Adipocyte (in vitro differentiated cells): Measurements from ENCODE around the gene RTP3.

Experiments used
- DNase-seq: peaks from one replicate; pipeline ENCODE4 v3.0.0-alpha.2; 2015; ENCODE audit warnings: low read depth
- H3K27me3 ChIP-seq: replicated peaks from 2 replicates; pipeline ENCODE4 v1.7.0; 2013; ENCODE audit warnings: mild to moderate bottlenecking, low read length, moderate library complexity; ENCODE audit not compliant: control insufficient read depth, insufficient read depth
- H3K36me3 ChIP-seq: 2 replicates; pipeline ENCODE4 v1.7.0; 2013; ENCODE audit warnings: low read length, mild to moderate bottlenecking, moderate library complexity; ENCODE audit not compliant: control insufficient read depth, insufficient read depth, severe bottlenecking
- H3K4me1 ChIP-seq: 2 replicates; pipeline ENCODE4 v1.7.0; 2013; ENCODE audit warnings: mild to moderate bottlenecking, low read length, moderate library complexity; ENCODE audit not compliant: control insufficient read depth, insufficient read depth
- H3K4me3 ChIP-seq: 2 replicates; pipeline ENCODE4 v1.7.0; 2013; ENCODE audit warnings: mild to moderate bottlenecking, low read length, moderate library complexity
- H3K9ac ChIP-seq: 2 replicates; pipeline ENCODE4 v1.7.0; 2013; ENCODE audit warnings: mild to moderate bottlenecking, low read length, moderate library complexity
- H3K9me3 ChIP-seq: 2 replicates; pipeline ENCODE4 v1.7.0; 2013; ENCODE audit warnings: mild to moderate bottlenecking, low read length, moderate library complexity; ENCODE audit not compliant: control insufficient read depth

The RTP3 gene

DNA sequence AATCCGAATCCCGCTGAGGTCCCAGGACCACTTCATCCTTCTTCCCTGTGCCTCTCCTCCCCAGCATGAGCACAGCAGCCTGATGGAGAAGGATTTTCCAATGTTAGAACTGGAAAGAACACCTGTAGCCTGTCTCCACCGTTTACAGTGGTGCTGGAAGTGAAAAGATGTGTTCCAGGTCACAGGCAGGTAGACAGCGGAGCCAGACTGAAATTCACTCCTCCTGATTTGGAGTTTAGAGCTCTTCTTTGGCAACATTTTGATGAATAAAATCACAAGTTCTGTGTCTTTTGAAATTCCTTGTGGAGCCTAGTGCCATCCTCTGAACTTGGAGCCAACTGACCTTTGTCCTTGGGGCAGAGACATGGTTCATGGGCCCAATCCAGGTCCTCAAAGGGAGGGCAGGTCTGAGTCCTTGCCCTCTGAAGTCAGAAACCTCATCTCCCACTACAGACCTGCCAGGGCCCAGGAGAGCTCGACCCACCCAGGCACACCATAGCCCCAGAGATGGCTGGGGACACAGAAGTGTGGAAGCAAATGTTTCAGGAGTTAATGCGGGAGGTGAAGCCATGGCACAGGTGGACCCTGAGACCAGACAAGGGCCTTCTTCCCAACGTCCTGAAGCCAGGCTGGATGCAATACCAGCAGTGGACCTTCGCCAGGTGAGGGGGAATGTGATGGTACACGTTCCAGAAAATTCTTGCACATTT, at the start of gene RTP3:
RTP3 (plus strand) TSS at position 421 of the 710 bp plus-strand sequence; CDS start at position 508, 87 bp downstream.
- H3K9ac ChIP-seq: no peak within 1 kb of the TSS
- H3K27me3 ChIP-seq: peaks cover 10% of the 10 kb centered on the region
- no peak within 1 kb of the TSS for H3K4me3 ChIP-seq
- H3K9me3 ChIP-seq: no peaks in the 10 kb centered on the region
- no peaks in the 10 kb centered on the region for H3K36me3 ChIP-seq
- H3K4me1 ChIP-seq: peaks cover 5% of the 10 kb centered on the region
- no peak for DNase-seq

DNA sequence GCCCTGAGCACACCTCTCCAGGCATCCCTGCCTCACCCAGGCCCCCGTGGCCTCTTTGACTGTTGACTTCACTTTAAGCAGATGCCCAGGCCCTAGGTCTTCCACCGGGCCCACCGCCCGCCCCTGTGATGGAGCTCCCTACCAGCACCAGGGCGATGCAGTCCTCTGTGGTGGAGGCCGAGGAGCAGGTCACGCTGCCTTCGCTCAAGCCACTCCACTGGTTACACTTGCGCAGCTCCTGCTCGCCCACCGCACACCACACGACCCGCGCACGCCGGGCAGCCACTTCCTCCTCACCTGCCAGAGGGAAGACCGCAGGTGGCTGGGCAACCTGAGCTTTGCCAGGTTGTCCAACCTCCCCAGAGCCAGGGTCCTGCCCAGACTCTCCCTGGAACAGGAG, 49.1 kb upstream of the RTP3 start:
- Histone ChIP-seq H3K4me3 (no peak overlapping the region), H3K9me3 (no peaks in the 10 kb centered on the region), H3K36me3 (no peaks in the 10 kb centered on the region), H3K27me3 (peaks cover 50% of the 10 kb centered on the region), H3K9ac (no peak overlapping the region), H3K4me1 (no peaks in the 10 kb centered on the region)
- DNase-seq: no peak

DNA sequence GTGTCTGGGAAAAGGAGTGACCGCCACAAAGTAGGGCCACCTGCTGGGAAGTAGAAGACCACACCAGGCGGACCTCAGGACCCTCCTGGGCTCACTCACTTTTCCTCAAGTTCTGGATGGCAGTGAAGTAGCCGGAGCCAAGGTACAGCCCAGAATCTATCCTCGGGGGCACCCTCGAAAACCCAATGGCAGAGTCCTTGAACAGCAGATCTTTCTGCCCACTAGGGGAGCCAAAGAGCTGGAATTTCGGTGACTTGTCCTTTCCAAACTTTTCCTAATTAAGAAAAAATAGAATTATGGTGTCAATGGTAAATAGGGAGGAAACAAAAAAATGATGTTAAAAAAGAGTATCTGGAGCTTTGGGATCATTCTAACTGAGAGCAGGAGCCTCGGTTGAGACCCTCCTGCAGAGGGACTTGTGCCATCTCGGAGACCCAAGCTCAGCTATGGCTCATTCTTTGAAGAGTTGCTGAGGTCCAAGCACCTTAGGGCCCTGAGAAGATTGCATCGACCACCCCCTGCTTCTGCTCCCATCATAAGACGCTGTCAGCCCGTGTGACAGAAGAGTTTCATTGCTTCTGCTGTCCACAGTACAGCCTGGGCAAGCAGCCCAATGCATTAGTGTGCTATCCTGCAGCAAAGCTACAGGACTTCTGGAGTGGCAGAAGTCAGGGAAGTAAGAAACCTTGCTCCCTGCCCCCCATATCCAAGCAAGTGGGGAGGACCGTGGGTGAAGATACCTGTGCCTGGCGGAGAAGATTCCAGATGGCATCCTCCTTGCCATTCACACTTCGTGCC, 47.8 kb upstream of the RTP3 start:
- no peak overlapping the region for H3K4me3 ChIP-seq
- no peaks in the 10 kb centered on the region for H3K4me1 ChIP-seq
- H3K9ac ChIP-seq: no peak overlapping the region
- peaks cover 62% of the 10 kb centered on the region for H3K27me3 ChIP-seq
- no peaks in the 10 kb centered on the region for H3K36me3 ChIP-seq
- H3K9me3 ChIP-seq: no peaks in the 10 kb centered on the region
- peak; percentile 28 for DNase-seq

DNA sequence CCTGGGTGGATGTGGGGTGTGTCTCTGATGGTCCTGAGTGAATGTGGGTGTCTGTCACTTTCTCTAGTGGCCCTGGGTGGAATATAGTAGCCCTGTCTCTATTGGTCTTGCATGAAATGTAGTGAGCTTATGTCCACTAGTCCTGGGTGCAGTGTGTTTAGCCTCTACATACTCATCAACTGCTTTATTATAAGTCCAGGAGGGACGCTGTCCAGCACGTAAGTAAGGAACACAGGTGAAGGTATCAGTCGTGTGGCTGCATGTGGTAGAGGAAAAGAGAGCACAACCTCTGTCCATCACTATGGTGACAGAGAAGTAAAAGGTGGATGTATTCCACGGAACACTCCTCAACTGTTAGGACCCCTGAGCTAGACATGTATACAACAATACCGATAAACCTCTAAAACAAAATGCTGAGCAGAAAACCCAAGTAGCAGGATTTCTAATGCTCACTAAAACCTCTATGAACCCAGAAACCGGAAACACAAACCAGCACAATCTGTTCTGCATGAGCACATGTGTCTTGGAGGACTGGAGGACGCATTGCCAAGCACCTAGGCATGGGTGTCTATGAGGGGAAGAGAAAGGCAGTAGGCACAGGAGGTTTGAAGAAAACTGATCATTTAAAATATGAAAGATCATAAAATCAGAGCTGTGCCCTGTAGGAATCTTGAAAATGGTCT, 44.1 kb upstream of the RTP3 start:
- no peak for DNase-seq
- Histone ChIP-seq H3K36me3 (no peaks in the 10 kb centered on the region), H3K4me1 (no peaks in the 10 kb centered on the region), H3K9ac (no peak overlapping the region), H3K9me3 (no peaks in the 10 kb centered on the region), H3K4me3 (no peak overlapping the region), H3K27me3 (peaks cover 49% of the 10 kb centered on the region)

DNA sequence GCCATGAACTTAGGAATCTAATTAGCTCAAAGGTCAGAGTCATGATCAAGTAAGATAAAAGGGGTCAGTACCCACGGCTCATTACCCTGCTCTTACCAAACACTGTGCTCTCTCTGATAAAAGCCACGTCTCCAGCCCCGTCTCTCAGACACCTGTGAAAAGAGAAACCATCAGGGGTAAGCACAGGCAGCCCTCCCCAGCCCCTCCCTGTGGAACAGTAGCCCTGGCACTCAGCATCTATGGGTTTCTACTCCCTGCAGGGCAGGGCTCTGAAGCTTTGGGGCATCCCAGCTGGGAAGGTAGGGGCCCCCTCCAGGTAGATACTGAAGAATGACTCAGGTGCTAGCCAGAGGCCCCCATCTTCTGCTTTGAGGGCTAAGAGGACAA, 43.6 kb upstream of the RTP3 start:
- no peak for DNase-seq

DNA sequence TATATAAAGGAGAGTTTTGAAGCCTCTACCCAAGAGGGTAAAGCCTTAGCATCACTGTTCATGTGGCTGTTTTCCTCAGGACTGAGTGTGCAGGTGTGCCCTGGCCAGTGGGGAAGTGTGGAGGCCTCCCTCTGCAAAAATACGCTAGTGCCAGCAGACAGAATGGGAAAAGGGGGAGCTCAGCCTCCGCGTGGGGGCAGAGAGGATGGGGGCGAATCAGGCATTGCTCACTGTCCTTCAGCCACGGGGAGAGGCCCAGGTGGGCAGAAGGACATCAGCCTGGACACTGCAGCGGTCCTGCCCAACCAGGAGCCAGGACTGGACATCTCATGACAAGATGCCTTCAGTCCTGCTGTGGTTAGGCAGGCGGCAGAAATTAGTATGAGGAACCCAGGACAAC, 43.2 kb upstream of the RTP3 start:
- Histone ChIP-seq H3K9ac (no peak overlapping the region), H3K27me3 (peaks cover 49% of the 10 kb centered on the region), H3K4me1 (no peaks in the 10 kb centered on the region), H3K4me3 (no peak overlapping the region), H3K36me3 (no peaks in the 10 kb centered on the region), H3K9me3 (no peaks in the 10 kb centered on the region)
- no peak for DNase-seq

More for the DNA sequence above, 43.6 kb upstream of the RTP3 start:
- Histone ChIP-seq H3K27me3 (peaks cover 49% of the 10 kb centered on the region), H3K4me1 (no peaks in the 10 kb centered on the region), H3K9me3 (no peaks in the 10 kb centered on the region), H3K4me3 (no peak overlapping the region), H3K36me3 (no peaks in the 10 kb centered on the region), H3K9ac (no peak overlapping the region)

DNA sequence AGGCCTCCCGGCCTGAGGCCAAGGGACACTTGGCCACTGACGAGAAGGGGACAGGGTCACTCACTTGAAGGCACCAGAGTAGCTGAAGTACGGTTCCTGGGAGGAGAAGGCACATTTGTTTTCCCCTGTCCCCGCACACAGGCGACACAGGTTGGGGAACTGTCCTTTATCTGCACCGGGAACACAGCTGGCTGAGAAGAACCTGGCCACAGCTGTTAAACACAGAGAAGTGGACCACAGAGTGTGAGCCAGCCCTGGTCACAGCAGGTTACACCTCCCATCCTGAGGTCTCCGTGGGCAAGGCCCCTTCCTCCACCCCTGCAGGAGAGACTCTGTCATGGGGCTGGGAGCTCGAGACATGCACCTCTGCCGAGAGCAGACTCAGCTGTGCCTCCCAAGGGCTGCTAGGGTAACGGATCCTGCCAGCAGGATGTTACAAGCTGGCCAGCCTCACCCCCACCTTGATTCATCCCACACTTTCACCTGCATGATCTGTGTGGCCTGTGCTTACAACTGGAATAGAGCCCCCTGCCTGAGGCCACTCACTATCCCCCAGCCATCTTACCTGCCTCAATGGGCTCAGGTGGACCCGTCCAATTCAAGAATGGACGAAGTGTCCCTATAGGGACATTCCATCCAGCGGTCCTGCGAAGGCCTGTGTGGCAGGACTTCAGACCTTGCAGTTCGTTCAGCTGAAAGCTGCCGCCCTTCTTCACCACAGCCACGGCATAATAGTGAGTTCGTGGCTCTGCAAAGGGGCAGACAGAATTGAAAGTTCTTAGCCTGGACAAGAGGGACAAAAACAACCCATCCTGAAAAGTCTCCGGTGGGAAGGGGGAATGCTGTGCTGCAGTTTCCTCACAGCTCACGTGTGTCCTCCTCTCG, 42.3 kb upstream of the RTP3 start:
- Histone ChIP-seq H3K27me3 (peaks cover 49% of the 10 kb centered on the region), H3K9me3 (peaks cover 1% of the 10 kb centered on the region), H3K9ac (no peak overlapping the region), H3K36me3 (no peaks in the 10 kb centered on the region), H3K4me1 (no peaks in the 10 kb centered on the region), H3K4me3 (no peak overlapping the region)
- no peak for DNase-seq

DNA sequence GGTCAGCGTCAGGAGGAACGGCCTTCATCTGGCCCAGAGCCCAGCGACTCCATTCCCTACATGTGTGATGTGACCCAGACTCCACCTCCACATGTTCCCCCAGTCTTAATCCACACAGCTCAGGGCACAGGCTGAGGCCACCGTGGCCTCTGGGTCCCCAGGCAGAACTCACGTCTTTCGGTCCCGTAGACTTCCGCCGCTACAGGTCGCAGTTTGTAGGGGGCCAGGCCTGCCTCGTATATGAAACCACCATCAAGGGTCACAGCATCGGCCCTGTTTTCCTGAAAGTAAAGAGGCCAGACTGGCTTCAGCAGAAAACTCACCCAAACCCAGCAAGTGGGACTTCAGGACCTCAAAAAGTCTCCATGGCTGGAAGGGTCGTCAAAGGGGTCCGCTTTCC, 41.7 kb upstream of the RTP3 start:
- Histone ChIP-seq H3K4me1 (no peaks in the 10 kb centered on the region), H3K36me3 (no peaks in the 10 kb centered on the region), H3K27me3 (peaks cover 47% of the 10 kb centered on the region), H3K9ac (no peak overlapping the region), H3K9me3 (peaks cover 7% of the 10 kb centered on the region), H3K4me3 (no peak overlapping the region)
- DNase-seq: no peak

DNA sequence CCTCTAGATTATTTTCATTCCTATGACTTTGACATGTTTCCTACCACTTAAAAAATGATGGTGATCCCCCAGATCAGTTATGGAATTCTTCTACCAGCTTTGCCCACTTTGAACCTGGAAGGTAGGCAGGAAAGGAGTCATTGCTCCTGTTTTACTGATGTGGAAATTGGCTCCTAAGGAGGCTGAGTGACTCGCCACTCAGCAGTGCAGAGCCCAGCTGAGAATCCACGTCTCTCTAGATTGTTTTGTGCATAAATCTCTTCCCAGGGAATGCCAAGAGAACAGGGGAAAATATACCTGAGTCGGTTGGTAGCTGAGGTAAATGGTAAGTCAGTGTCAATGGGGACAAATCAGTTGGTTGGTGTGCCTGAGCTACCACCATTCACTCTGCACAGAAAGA, 37.7 kb upstream of the RTP3 start:
- no peak for DNase-seq
- no peak overlapping the region for H3K4me3 ChIP-seq
- peaks cover 13% of the 10 kb centered on the region for H3K4me1 ChIP-seq
- peaks cover 46% of the 10 kb centered on the region for H3K27me3 ChIP-seq
- peaks cover 10% of the 10 kb centered on the region for H3K9me3 ChIP-seq
- H3K36me3 ChIP-seq: no peaks in the 10 kb centered on the region
- no peak overlapping the region for H3K9ac ChIP-seq

DNA sequence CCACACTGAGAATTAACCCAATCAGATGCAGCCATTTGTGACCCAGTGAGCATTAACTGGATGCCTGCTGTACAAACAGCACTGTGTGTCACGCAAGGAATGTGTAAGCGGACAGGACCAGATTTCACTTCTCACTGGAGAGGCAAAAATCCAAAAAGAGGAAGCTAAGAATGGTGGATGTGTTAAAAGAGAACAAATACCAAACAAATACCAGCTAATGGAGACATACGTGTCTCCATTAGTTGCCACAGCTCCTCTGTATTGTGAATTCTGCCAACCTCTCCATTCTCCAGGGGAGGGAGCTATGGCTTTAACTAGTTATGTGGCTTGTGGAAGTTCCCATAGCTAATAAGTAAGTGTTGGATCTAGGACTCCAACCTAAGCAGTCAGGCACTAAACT, 35.7 kb upstream of the RTP3 start:
- Histone ChIP-seq H3K9me3 (peaks cover 10% of the 10 kb centered on the region), H3K27me3 (peaks cover 47% of the 10 kb centered on the region), H3K36me3 (no peaks in the 10 kb centered on the region), H3K4me3 (no peak overlapping the region), H3K9ac (no peak overlapping the region), H3K4me1 (peaks cover 25% of the 10 kb centered on the region)
- peak; percentile 16 for DNase-seq
